Mucosa of descending colon (tissue), 3 donors: ENCODE data around the gene SFMBT2. TPM values are rescaled to one million over a fixed set of nuclear protein-coding genes. Genes with fewer than 3 reads are reported as not detected.

Experiments used
- ATAC-seq: fragments of 200-7000 bp; cut with Tn5 transposase; one replicate; pipeline ENCODE4 v1.9.1; 2020; ENCODE audit warnings: mild to moderate bottlenecking, moderate library complexity
- DNase-seq, 3 donors: peaks; one replicate each; pipeline ENCODE4 v3.0.0-alpha.2; 2020
- H3K36me3 ChIP-seq: fragments of 200-600 bp; one replicate; pipeline ENCODE4 v1.8.0; 2021; ENCODE audit warnings: low read depth, mild to moderate bottlenecking
- H3K4me1 ChIP-seq: fragments of 200-600 bp; one replicate; pipeline ENCODE4 v1.8.0; 2021; ENCODE audit warnings: low read depth, mild to moderate bottlenecking
- H3K4me3 ChIP-seq: fragments of 200-600 bp; one replicate; pipeline ENCODE4 v1.8.0; 2021; ENCODE audit warnings: mild to moderate bottlenecking
- H3K9me3 ChIP-seq: fragments of 200-600 bp; one replicate; pipeline ENCODE4 v1.8.0; 2021; ENCODE audit warnings: mild to moderate bottlenecking
- CTCF ChIP-seq: fragments of 200-600 bp; IDR thresholded peaks from one replicate; pipeline ENCODE4 v1.8.0; 2022; ENCODE audit warnings: antibody characterized with exemption, mild to moderate bottlenecking
- intact Hi-C, 2 donors: fragments of 100-400 bp; cut with DNase I in 1 of 2; cut with micrococcal nuclease in 1 of 2; formaldehyde crosslinking; loops; one replicate each; pipeline versions ENCODE4 v1.11.0 to v1.11.1; 2022; cut with DNase I, micrococcal nuclease
- total RNA-seq, 3 donors: library from RNA; stranded (reverse); fragmentation: NEBNext Ultra II Directional in 2 of 3; extraction: Animal tissue kit (Norgen Biotek cat#: 25700) in 2 of 3; gene quantifications; one replicate each; pipeline versions ENCODE4 v1.2.1 to v1.2.4, GENCODE V29; 2021 to 2023
- donor health status: DM: no; HTN: no; CAD: no; lungs with moderate emphysema.
- donor health status: DM: no; HTN: no; CAD: no.
- donor health status: DM: no; HTN: yes; CAD: no.

SFMBT2 gene
- total RNA-seq, 3 donors from 2014 or later = 3.9 to 8.8 (median 5.7) TPM

- Histone ChIP-seq H3K4me1 (no peaks in the 10 kb centered on the region), H3K4me3 (no peak overlapping the region), H3K9me3 (no peaks in the 10 kb centered on the region), H3K36me3 (no peaks in the 10 kb centered on the region)
- intact Hi-C loops = no loop called here
- DNase-seq (no peak), ATAC-seq (no peak)
- no peak for TF ChIP-seq CTCF
These were observed 112.3 kb downstream of the SFMBT2 start for GRCh38 chr10:7298495-7298894.

GRCh38 chr10:7297094-7297493 lies 113.7 kb downstream of the SFMBT2 start:
- no peak for TF ChIP-seq CTCF
- no peaks in the 10 kb centered on the region for H3K9me3 ChIP-seq
- intact Hi-C loops = no loop called here
- H3K4me1 ChIP-seq = no peaks in the 10 kb centered on the region
- H3K36me3 ChIP-seq = no peaks in the 10 kb centered on the region
- no peak for ATAC-seq
- DNase-seq = no peak
- H3K4me3 ChIP-seq = no peak overlapping the region

GRCh38 chr10:7296648-7297047 lies 114.2 kb downstream of the SFMBT2 start:
- H3K9me3 ChIP-seq = no peaks in the 10 kb centered on the region
- H3K36me3 ChIP-seq = no peaks in the 10 kb centered on the region
- ATAC-seq (no peak), DNase-seq (no peak)
- no peak overlapping the region for H3K4me3 ChIP-seq
- H3K4me1 ChIP-seq = no peaks in the 10 kb centered on the region
- TF ChIP-seq CTCF = no peak
- intact Hi-C loops = no loop called here

- no peak for TF ChIP-seq CTCF
- intact Hi-C loops = no loop called here
- no peaks in the 10 kb centered on the region for H3K36me3 ChIP-seq
- no peaks in the 10 kb centered on the region for H3K9me3 ChIP-seq
- no peak for ATAC-seq
- no peak for DNase-seq
- H3K4me3 ChIP-seq = no peak overlapping the region
- H3K4me1 ChIP-seq = no peaks in the 10 kb centered on the region
These were observed 114.8 kb downstream of the SFMBT2 start for GRCh38 chr10:7296076-7296475.

GRCh38 chr10:7293378-7293920 lies 117.4 kb downstream of the SFMBT2 start:
- Histone ChIP-seq H3K36me3 (no peaks in the 10 kb centered on the region), H3K4me3 (no peak overlapping the region), H3K4me1 (no peaks in the 10 kb centered on the region), H3K9me3 (no peaks in the 10 kb centered on the region)
- intact Hi-C loops = no loop called here
- TF ChIP-seq CTCF = no peak
- DNase-seq = no peak
- ATAC-seq = no peak
